ENCODE measurements around the gene ASIP.
"Not testable (repeated sequence)": the region's sequence is repeated elsewhere in the genome, so short reads cannot be mapped to it uniquely, and the experiment has no call there.

ASIP gene

DNA sequence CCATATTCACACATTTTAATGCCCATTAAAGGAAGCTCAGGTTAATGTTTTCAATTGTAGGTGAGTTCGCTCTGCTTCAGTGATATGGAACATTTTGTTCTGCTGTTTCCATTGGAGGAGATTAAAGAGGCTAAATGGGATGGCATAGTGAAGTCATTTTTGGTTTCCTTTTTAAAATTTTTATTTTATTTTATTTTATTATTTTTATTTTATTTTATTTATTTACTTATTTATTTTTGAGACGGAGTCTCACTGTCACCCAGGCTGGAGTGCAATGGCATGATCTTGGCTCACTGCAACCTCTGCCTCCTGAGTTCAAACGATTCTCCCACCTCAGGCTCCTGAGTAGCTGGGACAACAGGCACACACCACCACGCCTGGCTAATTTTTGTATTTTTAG, 792 bp downstream of the ASIP start:
- 95% methylated on average over 4 of the region's 4 CpGs for WGBS
- H3K9me3 ChIP-seq (ENCODE audit: insufficient read depth, low read depth, low read length): not testable (repeated sequence)

GRCh38 chr20:34242879-34243278, 1.7 kb downstream of the ASIP start:
- no peaks in the 10 kb centered on the region for H3K36me3 ChIP-seq (ENCODE audit: insufficient read depth, low read length)
- peaks cover 3% of the 10 kb centered on the region; the same call in 1 of the 2 replicates for H3K9me3 ChIP-seq (ENCODE audit: insufficient read depth, low read depth, low read length)
- no peak overlapping the region for H3K4me3 ChIP-seq (ENCODE audit: low read length)
- H3K27me3 ChIP-seq (ENCODE audit: insufficient read depth, low read length): no peaks in the 10 kb centered on the region
- H3K9ac ChIP-seq (ENCODE audit: low read depth, low read length): no peak overlapping the region
- H3K4me1 ChIP-seq (ENCODE audit: insufficient read depth, low read length): peaks cover 8% of the 10 kb centered on the region; the same call in 1 of the 2 replicates
- WGBS: 95% methylated on average over 1 of the region's 1 CpG
- no peak overlapping the region for H3K27ac ChIP-seq (ENCODE audit: low read depth, low read length)

More for the DNA sequence above, 792 bp downstream of the ASIP start:
- H3K4me1 ChIP-seq (ENCODE audit: insufficient read depth, low read length); H3K9ac ChIP-seq (ENCODE audit: low read depth, low read length); H3K4me3 ChIP-seq (ENCODE audit: low read length); H3K27me3 ChIP-seq (ENCODE audit: insufficient read depth, low read length); H3K36me3 ChIP-seq (ENCODE audit: insufficient read depth, low read length); H3K27ac ChIP-seq (ENCODE audit: low read depth, low read length): not testable (repeated sequence)

DNA sequence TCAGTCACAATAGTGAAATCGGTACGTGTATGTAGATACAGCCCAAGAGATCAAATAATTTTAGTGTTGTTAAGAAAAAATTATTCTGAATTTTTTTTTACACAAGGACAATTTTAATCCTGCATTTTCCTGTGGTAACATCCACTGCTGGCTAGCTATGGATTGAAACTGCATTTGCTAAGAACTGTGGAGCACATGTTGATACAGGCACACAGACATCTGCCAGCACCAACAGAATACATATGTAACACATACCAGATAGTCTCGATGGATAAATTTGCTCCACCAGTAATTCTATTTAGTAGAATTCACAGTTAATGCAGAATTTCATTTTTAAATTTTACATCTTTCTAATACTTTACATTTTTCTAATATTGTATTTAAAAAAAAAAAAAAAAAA, 2.2 kb downstream of the ASIP start:
- Histone ChIP-seq H3K27me3 (ENCODE audit: insufficient read depth, low read length) (no peaks in the 10 kb centered on the region), H3K9ac (ENCODE audit: low read depth, low read length) (no peak overlapping the region), H3K4me3 (ENCODE audit: low read length) (no peak overlapping the region), H3K36me3 (ENCODE audit: insufficient read depth, low read length) (no peaks in the 10 kb centered on the region), H3K4me1 (ENCODE audit: insufficient read depth, low read length) (peaks cover 8% of the 10 kb centered on the region; the same call in 1 of the 2 replicates), H3K27ac (ENCODE audit: low read depth, low read length) (no peak overlapping the region), H3K9me3 (ENCODE audit: insufficient read depth, low read depth, low read length) (peaks cover 2% of the 10 kb centered on the region; the same call in 1 of the 2 replicates)
- 100% methylated on average over 1 of the region's 3 CpGs for WGBS

- Histone ChIP-seq H3K27ac (ENCODE audit: low read depth, low read length) (no peak overlapping the region), H3K36me3 (ENCODE audit: insufficient read depth, low read length) (no peaks in the 10 kb centered on the region), H3K9me3 (ENCODE audit: insufficient read depth, low read depth, low read length) (no peaks in the 10 kb centered on the region), H3K27me3 (ENCODE audit: insufficient read depth, low read length) (no peaks in the 10 kb centered on the region), H3K4me1 (ENCODE audit: insufficient read depth, low read length) (peaks cover 14% of the 10 kb centered on the region; the same call in 1 of the 2 replicates), H3K9ac (ENCODE audit: low read depth, low read length) (no peak overlapping the region), H3K4me3 (ENCODE audit: low read length) (no peak overlapping the region)
- over 99% methylated on average over 2 of the region's 2 CpGs for WGBS
Observed at GRCh38 chr20:34246126-34246626, 5.0 kb downstream of the ASIP start.

GRCh38 chr20:34249291-34249690, 8.1 kb downstream of the ASIP start:
- 94% methylated on average over 5 of the region's 6 CpGs for WGBS
- Histone ChIP-seq H3K27ac (ENCODE audit: low read depth, low read length) (no peak overlapping the region), H3K9ac (ENCODE audit: low read depth, low read length) (no peak overlapping the region)

GRCh38 chr20:34250005-34250404, 8.8 kb downstream of the ASIP start:
- Histone ChIP-seq H3K9ac (ENCODE audit: low read depth, low read length) (no peak overlapping the region), H3K36me3 (ENCODE audit: insufficient read depth, low read length) (no peaks in the 10 kb centered on the region), H3K4me1 (ENCODE audit: insufficient read depth, low read length) (peaks cover 9% of the 10 kb centered on the region; the same call in 1 of the 2 replicates), H3K9me3 (ENCODE audit: insufficient read depth, low read depth, low read length) (no peaks in the 10 kb centered on the region), H3K4me3 (ENCODE audit: low read length) (no peak overlapping the region), H3K27me3 (ENCODE audit: insufficient read depth, low read length) (no peaks in the 10 kb centered on the region), H3K27ac (ENCODE audit: low read depth, low read length) (no peak overlapping the region)

More at GRCh38 chr20:34249291-34249690, 8.1 kb downstream of the ASIP start:
- Histone ChIP-seq H3K27me3 (ENCODE audit: insufficient read depth, low read length) (no peaks in the 10 kb centered on the region), H3K9me3 (ENCODE audit: insufficient read depth, low read depth, low read length) (no peaks in the 10 kb centered on the region), H3K4me1 (ENCODE audit: insufficient read depth, low read length) (peaks cover 9% of the 10 kb centered on the region; the same call in 1 of the 2 replicates), H3K4me3 (ENCODE audit: low read length) (no peak overlapping the region), H3K36me3 (ENCODE audit: insufficient read depth, low read length) (no peaks in the 10 kb centered on the region)

DNA sequence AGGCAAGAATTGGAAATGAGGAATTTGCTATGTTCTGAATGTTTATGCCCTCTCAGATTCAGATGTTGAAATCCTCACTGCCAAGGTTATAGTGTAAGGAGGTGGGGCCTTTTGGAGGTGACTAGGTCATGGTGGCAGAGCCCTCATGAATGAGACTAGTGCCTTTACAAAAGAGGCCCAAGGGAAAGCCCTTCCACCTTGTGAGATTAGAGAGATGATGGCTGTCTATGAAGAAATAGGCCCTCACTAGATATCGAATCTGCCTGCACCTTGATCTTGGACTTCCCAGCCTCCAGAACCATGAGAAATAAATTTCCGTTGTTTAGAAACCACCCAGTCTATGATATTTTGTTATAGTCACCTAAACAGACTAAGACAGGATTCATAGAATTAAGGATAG, 10.4 kb downstream of the ASIP start:
- H3K27me3 ChIP-seq (ENCODE audit: insufficient read depth, low read length): no peaks in the 10 kb centered on the region
- no peak overlapping the region for H3K9ac ChIP-seq (ENCODE audit: low read depth, low read length)
- no peak overlapping the region for H3K27ac ChIP-seq (ENCODE audit: low read depth, low read length)
- no peak overlapping the region for H3K4me3 ChIP-seq (ENCODE audit: low read length)
- no peaks in the 10 kb centered on the region for H3K9me3 ChIP-seq (ENCODE audit: insufficient read depth, low read depth, low read length)
- no peaks in the 10 kb centered on the region for H3K36me3 ChIP-seq (ENCODE audit: insufficient read depth, low read length)
- peaks cover 9% of the 10 kb centered on the region; the same call in 1 of the 2 replicates for H3K4me1 ChIP-seq (ENCODE audit: insufficient read depth, low read length)
- 100% methylated on average over 2 of the region's 2 CpGs for WGBS

- H3K27ac ChIP-seq (ENCODE audit: low read depth, low read length); H3K27me3 ChIP-seq (ENCODE audit: insufficient read depth, low read length); H3K36me3 ChIP-seq (ENCODE audit: insufficient read depth, low read length); H3K4me1 ChIP-seq (ENCODE audit: insufficient read depth, low read length); H3K4me3 ChIP-seq (ENCODE audit: low read length); H3K9me3 ChIP-seq (ENCODE audit: insufficient read depth, low read depth, low read length); H3K9ac ChIP-seq (ENCODE audit: low read depth, low read length): not testable (repeated sequence)
- 85% methylated on average over 5 of the region's 7 CpGs for WGBS
Observed at GRCh38 chr20:34252431-34253086, 11.3 kb downstream of the ASIP start.

- Histone ChIP-seq H3K27me3 (ENCODE audit: insufficient read depth, low read length) (no peaks in the 10 kb centered on the region), H3K9me3 (ENCODE audit: insufficient read depth, low read depth, low read length) (no peaks in the 10 kb centered on the region), H3K4me1 (ENCODE audit: insufficient read depth, low read length) (no peaks in the 10 kb centered on the region), H3K27ac (ENCODE audit: low read depth, low read length) (no peak overlapping the region), H3K36me3 (ENCODE audit: insufficient read depth, low read length) (no peaks in the 10 kb centered on the region), H3K4me3 (ENCODE audit: low read length) (no peak overlapping the region), H3K9ac (ENCODE audit: low read depth, low read length) (no peak overlapping the region)
- WGBS: 82% methylated on average over 1 of the region's 1 CpG
Observed at GRCh38 chr20:34254979-34255378, 13.8 kb downstream of the ASIP start.

GRCh38 chr20:34256629-34257124, 15.5 kb downstream of the ASIP start:
- Histone ChIP-seq H3K9ac (ENCODE audit: low read depth, low read length) (no peak overlapping the region), H3K4me3 (ENCODE audit: low read length) (no peak overlapping the region), H3K27me3 (ENCODE audit: insufficient read depth, low read length) (no peaks in the 10 kb centered on the region), H3K4me1 (ENCODE audit: insufficient read depth, low read length) (no peaks in the 10 kb centered on the region), H3K9me3 (ENCODE audit: insufficient read depth, low read depth, low read length) (no peaks in the 10 kb centered on the region), H3K36me3 (ENCODE audit: insufficient read depth, low read length) (no peaks in the 10 kb centered on the region), H3K27ac (ENCODE audit: low read depth, low read length) (peak overlapping the region; percentile 31; the same call in 1 of the 2 replicates)
- WGBS: 79% methylated on average over 3 of the region's 5 CpGs

GRCh38 chr20:34260208-34260942, 19.2 kb downstream of the ASIP start:
- Histone ChIP-seq H3K27ac (ENCODE audit: low read depth, low read length) (no peak overlapping the region), H3K9ac (ENCODE audit: low read depth, low read length) (no peak overlapping the region), H3K9me3 (ENCODE audit: insufficient read depth, low read depth, low read length) (no peaks in the 10 kb centered on the region), H3K4me3 (ENCODE audit: low read length) (no peak overlapping the region), H3K36me3 (ENCODE audit: insufficient read depth, low read length) (no peaks in the 10 kb centered on the region), H3K27me3 (ENCODE audit: insufficient read depth, low read length) (no peaks in the 10 kb centered on the region), H3K4me1 (ENCODE audit: insufficient read depth, low read length) (no peaks in the 10 kb centered on the region)
- WGBS: 95% methylated on average over 5 of the region's 5 CpGs
